ENCODE data around the gene ZRANB1.

The ZRANB1 gene

DNA sequence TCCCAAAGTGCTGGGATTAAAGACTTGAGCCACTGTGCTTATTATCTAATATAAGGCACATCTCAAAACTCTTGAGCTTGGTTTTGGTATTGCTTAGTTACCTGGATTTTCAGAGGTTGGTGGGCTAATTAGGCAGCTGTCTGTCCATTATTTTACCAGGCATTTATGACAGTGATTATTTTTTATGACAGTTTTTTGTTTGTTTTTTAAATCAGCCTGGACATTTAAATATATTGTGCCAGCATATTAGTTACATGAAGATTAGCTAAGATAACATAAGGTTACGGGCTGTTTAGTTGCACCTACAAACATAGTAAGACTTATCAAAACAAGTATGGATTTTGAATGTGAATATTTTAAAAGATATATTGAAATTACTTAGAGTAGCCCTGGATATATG, 2.6 kb upstream of the ZRANB1 start:
- Histone ChIP-seq H3K4me3 (ENCODE audit: low read depth in 1 of 2, low read length in 1 of 2) (no peak overlapping the region), H3K4me1 (ENCODE audit: control insufficient read depth in 1 of 2, insufficient read depth in 1 of 2, low read depth in 1 of 2, low read length in 1 of 2) (peaks cover 15 to 28% of the 10 kb centered on the region in 2 experiments), H3K36me3 (peaks cover 8% of the 10 kb centered on the region), H3K27me3 (no peaks in the 10 kb centered on the region), H3K9me3 (no peaks in the 10 kb centered on the region), H3K27ac (no peak overlapping the region)
- TF ChIP-seq, protein P1, sequence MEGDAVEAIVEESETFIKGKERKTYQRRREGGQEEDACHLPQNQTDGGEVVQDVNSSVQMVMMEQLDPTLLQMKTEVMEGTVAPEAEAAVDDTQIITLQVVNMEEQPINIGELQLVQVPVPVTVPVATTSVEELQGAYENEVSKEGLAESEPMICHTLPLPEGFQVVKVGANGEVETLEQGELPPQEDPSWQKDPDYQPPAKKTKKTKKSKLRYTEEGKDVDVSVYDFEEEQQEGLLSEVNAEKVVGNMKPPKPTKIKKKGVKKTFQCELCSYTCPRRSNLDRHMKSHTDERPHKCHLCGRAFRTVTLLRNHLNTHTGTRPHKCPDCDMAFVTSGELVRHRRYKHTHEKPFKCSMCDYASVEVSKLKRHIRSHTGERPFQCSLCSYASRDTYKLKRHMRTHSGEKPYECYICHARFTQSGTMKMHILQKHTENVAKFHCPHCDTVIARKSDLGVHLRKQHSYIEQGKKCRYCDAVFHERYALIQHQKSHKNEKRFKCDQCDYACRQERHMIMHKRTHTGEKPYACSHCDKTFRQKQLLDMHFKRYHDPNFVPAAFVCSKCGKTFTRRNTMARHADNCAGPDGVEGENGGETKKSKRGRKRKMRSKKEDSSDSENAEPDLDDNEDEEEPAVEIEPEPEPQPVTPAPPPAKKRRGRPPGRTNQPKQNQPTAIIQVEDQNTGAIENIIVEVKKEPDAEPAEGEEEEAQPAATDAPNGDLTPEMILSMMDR (IDR thresholded peaks at IDR 0.05): no peak

DNA sequence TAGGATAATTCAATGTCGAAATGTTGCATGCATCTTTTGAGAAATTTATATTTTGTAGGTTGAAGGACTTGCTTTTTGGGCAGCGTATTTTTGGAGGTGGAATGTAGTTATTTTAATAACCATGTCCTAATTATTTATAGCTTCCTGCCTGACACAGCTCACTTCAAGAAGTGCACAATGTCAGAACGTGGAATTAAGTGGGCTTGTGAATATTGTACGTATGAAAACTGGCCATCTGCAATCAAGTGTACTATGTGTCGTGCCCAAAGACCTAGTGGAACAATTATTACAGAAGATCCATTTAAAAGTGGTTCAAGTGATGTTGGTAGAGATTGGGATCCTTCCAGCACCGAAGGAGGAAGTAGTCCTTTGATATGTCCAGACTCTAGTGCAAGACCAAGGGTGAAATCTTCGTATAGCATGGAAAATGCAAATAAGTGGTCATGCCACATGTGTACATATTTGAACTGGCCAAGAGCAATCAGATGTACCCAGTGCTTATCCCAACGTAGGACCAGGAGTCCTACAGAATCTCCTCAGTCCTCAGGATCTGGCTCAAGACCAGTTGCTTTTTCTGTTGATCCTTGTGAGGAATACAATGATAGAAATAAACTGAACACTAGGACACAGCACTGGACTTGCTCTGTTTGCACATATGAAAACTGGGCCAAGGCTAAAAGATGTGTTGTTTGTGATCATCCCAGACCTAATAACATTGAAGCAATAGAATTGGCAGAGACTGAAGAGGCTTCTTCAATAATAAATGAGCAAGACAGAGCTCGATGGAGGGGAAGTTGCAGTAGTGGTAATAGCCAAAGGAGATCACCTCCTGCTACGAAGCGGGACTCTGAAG, 620 bp downstream of the ZRANB1 start:
- H3K36me3 ChIP-seq: peaks cover 8% of the 10 kb centered on the region
- no peaks in the 10 kb centered on the region for H3K9me3 ChIP-seq
- H3K4me1 ChIP-seq (ENCODE audit: control insufficient read depth in 1 of 2, insufficient read depth in 1 of 2, low read depth in 1 of 2, low read length in 1 of 2): peaks cover 18 to 27% of the 10 kb centered on the region in 2 experiments
- no peak overlapping the region for H3K4me3 ChIP-seq (ENCODE audit: low read depth in 1 of 2, low read length in 1 of 2)
- TF ChIP-seq, protein P1 (IDR thresholded peaks at IDR 0.05): no peak
- H3K27me3 ChIP-seq: no peaks in the 10 kb centered on the region
- peak overlapping the region; percentile 39 for H3K27ac ChIP-seq

DNA sequence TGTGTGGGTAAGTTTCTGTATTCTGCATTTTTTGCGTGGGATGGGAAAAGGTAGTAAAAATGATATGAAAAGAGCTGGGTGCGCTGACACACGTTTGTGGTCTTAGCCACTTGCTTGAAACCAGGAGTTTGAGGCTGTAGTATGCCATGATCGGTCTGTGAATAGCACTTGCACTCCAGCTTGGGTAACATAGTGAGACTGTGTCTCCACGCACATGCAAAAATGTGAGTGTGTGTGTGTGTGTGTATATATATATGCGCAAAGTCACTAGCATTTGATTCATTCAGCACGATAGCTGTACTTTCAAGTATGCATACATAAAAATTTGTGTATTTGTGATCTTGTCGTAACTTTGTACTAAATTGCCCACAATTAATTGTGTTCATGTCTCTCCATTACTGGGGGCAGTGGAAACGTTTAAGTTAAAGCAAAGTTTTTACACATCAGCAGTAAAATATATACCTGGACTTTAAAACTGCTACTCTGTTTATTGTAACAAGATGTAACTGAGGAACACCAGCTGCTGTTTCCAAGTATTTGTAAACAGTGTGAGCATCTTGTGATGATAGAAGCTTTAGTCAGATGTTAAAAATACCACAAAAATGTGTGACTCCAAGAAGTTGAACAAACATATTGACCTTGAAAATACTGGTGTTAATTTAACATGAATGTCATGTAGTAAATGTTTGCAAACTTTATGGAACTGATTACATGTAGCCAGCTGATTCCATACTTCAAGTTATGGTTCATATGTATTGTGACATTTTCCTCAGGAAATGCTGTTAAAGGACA, 1.6 kb downstream of the ZRANB1 start:
- no peaks in the 10 kb centered on the region for H3K9me3 ChIP-seq
- H3K4me3 ChIP-seq (ENCODE audit: low read depth in 1 of 2, low read length in 1 of 2): no peak overlapping the region
- H3K4me1 ChIP-seq (ENCODE audit: control insufficient read depth in 1 of 2, insufficient read depth in 1 of 2, low read depth in 1 of 2, low read length in 1 of 2): peaks cover 18 to 27% of the 10 kb centered on the region in 2 experiments
- TF ChIP-seq, protein P1 (IDR thresholded peaks at IDR 0.05): no peak
- H3K36me3 ChIP-seq: peaks cover 14% of the 10 kb centered on the region
- no peaks in the 10 kb centered on the region for H3K27me3 ChIP-seq
- peak overlapping the region; percentile 39 for H3K27ac ChIP-seq

DNA sequence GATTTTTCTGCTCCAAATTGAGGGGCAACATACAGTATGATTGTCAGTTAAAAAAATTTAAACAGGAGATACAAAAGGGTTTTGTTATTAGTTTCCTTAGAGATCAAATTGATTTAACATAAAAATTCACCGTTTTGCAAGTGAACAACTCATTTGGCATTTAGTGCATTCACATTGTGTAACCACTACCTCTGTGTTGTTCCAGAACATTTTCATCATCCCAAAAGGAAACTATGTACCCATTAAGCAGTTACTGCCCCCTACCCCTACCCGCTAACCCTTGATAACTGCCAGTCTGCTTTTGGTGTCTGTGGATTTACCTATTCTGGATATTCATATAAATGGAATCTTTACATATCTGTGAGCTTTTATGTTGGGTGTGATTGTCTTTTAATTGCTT, 3.1 kb downstream of the ZRANB1 start:
- H3K4me1 ChIP-seq (ENCODE audit: control insufficient read depth in 1 of 2, insufficient read depth in 1 of 2, low read depth in 1 of 2, low read length in 1 of 2): peaks cover 18 to 27% of the 10 kb centered on the region in 2 experiments
- no peaks in the 10 kb centered on the region for H3K9me3 ChIP-seq
- TF ChIP-seq, protein P1 (IDR thresholded peaks at IDR 0.05): no peak
- H3K27me3 ChIP-seq: no peaks in the 10 kb centered on the region
- no peak overlapping the region for H3K4me3 ChIP-seq (ENCODE audit: low read depth in 1 of 2, low read length in 1 of 2)
- H3K27ac ChIP-seq: no peak overlapping the region
- H3K36me3 ChIP-seq: peaks cover 22% of the 10 kb centered on the region

DNA sequence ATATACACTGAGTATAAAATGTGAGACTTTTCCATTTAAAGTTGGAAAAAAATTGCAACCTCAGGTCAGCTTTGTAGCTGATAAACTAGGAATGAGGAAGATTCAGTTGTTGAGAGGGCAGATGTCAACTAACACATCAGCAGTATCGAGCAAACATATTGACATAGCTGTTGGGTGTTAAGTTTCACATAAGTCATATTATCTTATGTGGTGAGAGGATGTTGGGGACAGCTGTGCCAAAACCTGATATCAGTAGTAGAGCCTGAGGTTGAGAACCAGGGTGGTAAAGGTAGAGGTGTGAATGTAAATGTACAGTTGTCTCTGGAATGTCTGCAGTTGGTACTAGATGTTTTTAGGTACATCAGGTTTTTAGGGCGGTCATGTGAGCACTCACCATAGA, 5.0 kb downstream of the ZRANB1 start:
- Histone ChIP-seq H3K27ac (no peak overlapping the region), H3K4me1 (ENCODE audit: control insufficient read depth in 1 of 2, insufficient read depth in 1 of 2, low read depth in 1 of 2, low read length in 1 of 2) (peaks cover 18 to 21% of the 10 kb centered on the region in 2 experiments), H3K36me3 (peaks cover 30% of the 10 kb centered on the region), H3K9me3 (no peaks in the 10 kb centered on the region), H3K27me3 (no peaks in the 10 kb centered on the region), H3K4me3 (ENCODE audit: low read depth in 1 of 2, low read length in 1 of 2) (no peak overlapping the region)
- TF ChIP-seq, protein P1 (IDR thresholded peaks at IDR 0.05): no peak
